Mesodermal cell (in vitro differentiated cells): ENCODE results near the gene RRM2.
"Not testable (repeated sequence)": the region's sequence is repeated elsewhere in the genome, so short reads cannot be mapped to it uniquely, and the experiment has no call there.

Source experiments
- H3K27ac ChIP-seq: 2 replicates; pipeline ENCODE4 v1.7.0; 2013; ENCODE audit warnings: mild to moderate bottlenecking, low read depth, low read length, moderate library complexity; ENCODE audit not compliant: severe bottlenecking
- H3K36me3 ChIP-seq: 2 replicates; pipeline ENCODE4 v1.7.1; 2013; ENCODE audit warnings: mild to moderate bottlenecking, low read length, moderate library complexity; ENCODE audit not compliant: control insufficient read depth, insufficient read depth
- H3K4me1 ChIP-seq: one replicate; pipeline ENCODE4 v1.7.1; 2013; ENCODE audit warnings: mild to moderate bottlenecking, low read length; ENCODE audit not compliant: insufficient read depth, control insufficient read depth, poor library complexity, severe bottlenecking
- H3K4me3 ChIP-seq: 2 replicates; pipeline ENCODE4 v1.7.0; 2013; ENCODE audit warnings: low read length, control low read depth, mild to moderate bottlenecking; ENCODE audit not compliant: insufficient read depth, poor library complexity, severe bottlenecking; ENCODE audit errors: extremely low read depth
- H3K9me3 ChIP-seq: 2 replicates; pipeline ENCODE4 v1.7.1; 2013; ENCODE audit warnings: mild to moderate bottlenecking, low read length, moderate library complexity; ENCODE audit not compliant: control insufficient read depth
- WGBS, 2 experiments: methylation state at CpG; one replicate each; pipeline ENCODE4 v1.1.5; 2013; ENCODE audit warnings: missing lambda C conversion rate in 2 of 2; ENCODE audit not compliant: insufficient coverage in 2 of 2; 5-methylcytosine and 5-hydroxymethylcytosine counted together

Gene RRM2

DNA sequence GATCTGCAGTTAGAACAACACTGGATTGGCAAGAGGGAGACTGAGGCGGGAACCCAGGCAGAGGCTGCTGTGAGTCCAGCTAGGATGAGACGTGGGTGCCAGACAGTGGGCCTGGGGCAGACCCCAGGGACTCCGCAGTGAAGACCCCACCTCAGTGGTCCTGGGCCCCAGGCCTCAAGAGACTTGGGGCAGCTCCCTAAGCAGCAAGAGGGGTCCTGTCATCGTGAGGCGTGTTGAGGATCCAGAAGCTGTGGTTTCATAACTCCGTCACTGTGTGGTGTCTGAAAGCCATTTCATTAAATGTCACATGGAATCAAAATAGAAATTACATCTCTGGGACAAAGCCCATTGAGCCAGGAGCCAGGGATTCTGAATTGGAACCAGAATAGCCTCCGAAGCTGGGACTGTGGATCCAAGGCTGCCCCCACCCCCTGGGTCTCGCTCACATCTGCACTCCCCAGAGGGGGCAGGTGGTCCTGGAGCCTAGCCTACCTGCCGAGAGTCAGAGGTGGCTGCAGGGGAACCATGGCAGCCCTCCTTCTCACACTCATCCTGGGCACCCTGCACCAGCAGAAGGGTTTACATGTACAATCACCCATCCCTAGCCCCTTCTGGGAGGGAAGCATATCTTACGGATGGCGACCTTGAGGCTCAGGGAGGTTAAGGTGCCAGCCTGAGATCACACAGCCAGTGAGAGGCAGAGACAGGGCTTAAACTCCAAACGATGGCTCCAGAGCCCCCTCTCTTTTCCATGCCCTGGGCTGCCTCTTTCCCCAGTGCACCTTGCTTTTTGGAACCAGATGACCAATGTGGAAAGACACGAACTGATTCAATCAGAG, 23.2 kb downstream of the RRM2 start:
- H3K9me3 ChIP-seq, result no peaks in the 10 kb centered on the region
- no peak overlapping the region for H3K27ac ChIP-seq
- H3K4me1 ChIP-seq, result peaks cover 6% of the 10 kb centered on the region
- peaks cover 17% of the 10 kb centered on the region for H3K36me3 ChIP-seq
- no peak overlapping the region for H3K4me3 ChIP-seq
- WGBS, 2 experiments, result 87 to 95% methylated on average over 9 of the region's 13 CpGs

DNA sequence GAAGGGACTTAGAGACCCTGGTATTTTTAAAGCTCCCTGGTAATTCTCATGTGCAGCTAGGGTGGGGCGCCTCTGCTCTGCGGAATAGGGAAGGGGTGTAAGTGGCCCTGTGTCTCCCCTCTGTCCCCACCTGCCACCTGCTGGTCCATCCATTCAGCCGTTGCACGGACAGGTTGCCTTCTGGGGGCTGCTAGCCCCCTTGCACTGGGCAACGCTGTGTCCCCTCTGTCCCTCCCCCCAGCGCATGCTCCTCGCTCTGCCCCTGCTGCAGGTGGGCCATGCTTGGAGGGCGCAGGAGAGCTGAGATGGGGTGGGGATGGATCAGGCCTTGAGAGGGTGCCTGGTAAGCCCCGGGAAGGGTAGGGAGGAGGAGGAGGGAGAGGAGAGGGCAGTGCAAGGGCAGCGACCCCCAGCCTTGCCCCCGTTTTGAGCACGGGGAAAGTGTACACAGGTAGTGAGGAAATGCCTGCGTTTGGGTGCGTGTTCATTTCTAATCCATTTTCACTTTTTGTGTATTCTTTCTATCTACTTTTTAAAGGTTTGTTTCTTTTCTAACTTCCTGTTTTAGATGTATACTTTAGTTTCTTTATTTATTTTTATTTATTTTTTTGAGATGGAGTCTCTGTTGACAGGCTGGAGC, 23.9 kb downstream of the RRM2 start:
- H3K36me3 ChIP-seq, result peaks cover 17% of the 10 kb centered on the region
- no peak overlapping the region for H3K27ac ChIP-seq
- WGBS, 2 experiments, result 71 to 98% methylated on average over 7 of the region's 14 CpGs
- H3K9me3 ChIP-seq, result no peaks in the 10 kb centered on the region
- H3K4me3 ChIP-seq, result no peak overlapping the region
- H3K4me1 ChIP-seq, result peaks cover 6% of the 10 kb centered on the region

GRCh38 chr2:10147050-10147660, 24.6 kb downstream of the RRM2 start:
- H3K4me3 ChIP-seq, H3K9me3 ChIP-seq, H3K27ac ChIP-seq, H3K4me1 ChIP-seq: not testable (repeated sequence)
- peaks cover 16% of the 10 kb centered on the region for H3K36me3 ChIP-seq
- 94 to 96% methylated on average over 9 to 11 of the region's 15 CpGs for WGBS, 2 experiments

DNA sequence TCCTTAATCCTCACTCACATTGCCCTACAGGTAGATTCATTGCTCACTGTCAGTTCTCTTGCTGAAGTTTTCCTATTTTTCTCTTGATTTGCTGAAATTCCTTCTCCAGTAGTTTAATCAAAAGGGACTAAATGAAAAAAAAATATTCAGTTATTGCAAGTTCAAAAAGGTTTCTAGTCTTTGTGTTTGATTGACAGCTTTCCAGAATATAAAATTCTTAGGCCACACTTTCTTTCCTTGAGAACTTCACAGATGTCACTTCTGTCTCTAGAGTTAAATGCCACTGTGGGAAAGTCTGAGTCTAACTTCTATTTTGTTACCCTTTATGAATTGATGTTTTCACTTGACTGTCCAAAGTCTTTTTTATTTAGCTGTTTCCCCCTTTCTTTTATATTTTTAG, 25.7 kb downstream of the RRM2 start:
- H3K4me3 ChIP-seq, result no peak overlapping the region
- no peak overlapping the region for H3K27ac ChIP-seq
- H3K4me1 ChIP-seq, result peaks cover 6% of the 10 kb centered on the region
- H3K36me3 ChIP-seq, result peaks cover 12% of the 10 kb centered on the region
- no peaks in the 10 kb centered on the region for H3K9me3 ChIP-seq

GRCh38 chr2:10149635-10150034, 27.1 kb downstream of the RRM2 start:
- peaks cover 3% of the 10 kb centered on the region for H3K36me3 ChIP-seq
- no peak overlapping the region for H3K4me3 ChIP-seq
- WGBS, 2 experiments, result 85 to 92% methylated on average over 1 to 2 of the region's 3 CpGs
- no peak overlapping the region for H3K27ac ChIP-seq
- H3K9me3 ChIP-seq, result no peaks in the 10 kb centered on the region
- peaks cover 6% of the 10 kb centered on the region for H3K4me1 ChIP-seq

DNA sequence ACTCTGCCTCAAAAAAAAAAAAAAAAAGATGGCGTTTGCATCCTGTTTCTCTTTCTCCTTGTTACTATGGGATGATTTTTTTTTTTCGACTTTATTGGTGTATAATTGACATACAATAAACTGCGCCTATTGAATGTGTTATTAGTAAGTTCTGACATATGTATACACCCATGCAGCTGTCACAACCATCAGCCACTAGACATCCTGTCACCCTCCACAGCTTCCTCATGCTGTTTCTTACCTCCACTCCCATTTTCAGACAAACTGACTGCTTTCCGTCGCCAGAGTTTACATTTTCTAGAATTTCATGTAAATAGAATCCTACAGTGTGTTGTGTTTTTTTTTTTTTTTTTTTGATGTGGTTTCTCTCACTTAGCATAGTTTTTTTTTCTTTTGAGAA, 27.9 kb downstream of the RRM2 start:
- Histone ChIP-seq H3K36me3 (no peaks in the 10 kb centered on the region), H3K4me1 (peaks cover 6% of the 10 kb centered on the region), H3K4me3 (no peak overlapping the region), H3K27ac (no peak overlapping the region), H3K9me3 (no peaks in the 10 kb centered on the region)
- no CpG with 5 or more reads among the region's 5 CpGs for WGBS, 2 experiments

- Histone ChIP-seq H3K36me3 (peaks cover 6% of the 10 kb centered on the region), H3K27ac (no peak overlapping the region), H3K4me1 (peaks cover 6% of the 10 kb centered on the region), H3K9me3 (no peaks in the 10 kb centered on the region), H3K4me3 (no peak overlapping the region)
- 96 to 100% methylated on average over 4 of the region's 5 CpGs for WGBS, 2 experiments
Observed at GRCh38 chr2:10151462-10151861, 28.9 kb downstream of the RRM2 start.

GRCh38 chr2:10157293-10157692, 34.8 kb downstream of the RRM2 start:
- 93 to 95% methylated on average over 3 to 4 of the region's 4 CpGs for WGBS, 2 experiments
- no peak overlapping the region for H3K4me3 ChIP-seq

DNA sequence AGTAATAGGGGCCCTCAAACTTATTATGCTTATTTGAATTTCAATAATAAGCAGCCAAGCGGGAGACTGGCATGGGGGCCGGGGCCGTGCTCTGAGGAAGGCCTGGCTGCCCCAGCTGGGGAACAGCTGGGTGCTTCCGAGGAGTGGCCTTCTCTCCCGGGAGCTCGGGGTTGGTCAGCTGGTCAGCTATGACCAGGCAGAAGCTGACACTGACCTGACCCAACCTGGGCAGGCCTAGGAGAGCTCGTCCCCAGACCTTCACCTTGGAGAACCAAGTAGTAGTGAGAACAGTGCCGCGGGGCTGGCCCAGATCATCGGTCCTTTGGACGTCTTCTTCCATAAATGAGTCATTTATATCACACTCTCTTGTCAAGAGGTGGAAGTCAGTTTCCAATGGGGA, 36.1 kb downstream of the RRM2 start:
- no peaks in the 10 kb centered on the region for H3K9me3 ChIP-seq
- H3K27ac ChIP-seq, result no peak overlapping the region
- H3K4me1 ChIP-seq, result peaks cover 2% of the 10 kb centered on the region
- H3K36me3 ChIP-seq, result peaks cover 6% of the 10 kb centered on the region
- no peak overlapping the region for H3K4me3 ChIP-seq
- 91 to 94% methylated on average over 9 to 11 of the region's 11 CpGs for WGBS, 2 experiments

More at GRCh38 chr2:10157293-10157692, 34.8 kb downstream of the RRM2 start:
- no peaks in the 10 kb centered on the region for H3K9me3 ChIP-seq
- no peak overlapping the region for H3K27ac ChIP-seq
- H3K4me1 ChIP-seq, result peaks cover 2% of the 10 kb centered on the region
- H3K36me3 ChIP-seq, result peaks cover 6% of the 10 kb centered on the region

- H3K27ac ChIP-seq, result no peak overlapping the region
- H3K4me3 ChIP-seq, result no peak overlapping the region
- no peaks in the 10 kb centered on the region for H3K9me3 ChIP-seq
- WGBS, 2 experiments, result 89 to 90% methylated on average over 6 of the region's 6 CpGs
- H3K4me1 ChIP-seq, result peaks cover 2% of the 10 kb centered on the region
- H3K36me3 ChIP-seq, result peaks cover 6% of the 10 kb centered on the region
Observed at GRCh38 chr2:10159086-10159485, 36.5 kb downstream of the RRM2 start.
